Activated CD4-positive, CD25-positive, alpha-beta regulatory T cell treated with anti-CD3 and anti-CD28 coated beads, Interleukin-2, amount 50 U/mL, for 72 hours (primary cell): ENCODE data around the gene GPR161.

Experiments used
- DNase-seq: peaks from one replicate; pipeline ENCODE4 v3.0.0; 2021

The GPR161 gene

GRCh38 chr1:168102487-168102886, 34.2 kb downstream of the GPR161 start:
- no peak for DNase-seq

- no peak for DNase-seq
These were observed 35.4 kb downstream of the GPR161 start for GRCh38 chr1:168101336-168101735.

- DNase-seq: no peak
These were observed 36.3 kb downstream of the GPR161 start for GRCh38 chr1:168100315-168101002.

- no peak for DNase-seq
These were observed 37.4 kb downstream of the GPR161 start for GRCh38 chr1:168099337-168099801.

- DNase-seq: no peak
These were observed 38.0 kb downstream of the GPR161 start for GRCh38 chr1:168098534-168099320.

GRCh38 chr1:168097921-168098528, 38.7 kb downstream of the GPR161 start:
- no peak for DNase-seq

- no peak for DNase-seq
These were observed 40.2 kb downstream of the GPR161 start for GRCh38 chr1:168096296-168097165.

GRCh38 chr1:168095476-168095875, 41.3 kb downstream of the GPR161 start:
- no peak for DNase-seq

GRCh38 chr1:168093616-168094015, 43.1 kb downstream of the GPR161 start:
- no peak for DNase-seq

- DNase-seq: no peak
These were observed 44.0 kb downstream of the GPR161 start for GRCh38 chr1:168092566-168093355.

- no peak for DNase-seq
These were observed 44.8 kb downstream of the GPR161 start for GRCh38 chr1:168091720-168092550.

GRCh38 chr1:168091063-168091462, 45.7 kb downstream of the GPR161 start:
- no peak for DNase-seq

GRCh38 chr1:168090395-168090794, 46.3 kb downstream of the GPR161 start:
- DNase-seq: no peak

- no peak for DNase-seq
These were observed 46.8 kb downstream of the GPR161 start for GRCh38 chr1:168089979-168090337.

- no peak for DNase-seq
These were observed 47.3 kb downstream of the GPR161 start for GRCh38 chr1:168089326-168089978.

- DNase-seq: no peak
These were observed 48.0 kb downstream of the GPR161 start for GRCh38 chr1:168088511-168089325.

GRCh38 chr1:168087696-168088095, 49.0 kb downstream of the GPR161 start:
- DNase-seq: no peak

GRCh38 chr1:168086438-168086837, 50.3 kb downstream of the GPR161 start:
- DNase-seq: no peak

GRCh38 chr1:168085401-168085872, 51.3 kb downstream of the GPR161 start:
- DNase-seq: no peak
